H1 (cell line): ENCODE data around the gene SELENOO. TPM values are rescaled to one million over a fixed set of nuclear protein-coding genes. Genes with fewer than 3 reads are reported as not detected.

Experiments used
- BACH1 ChIP-seq: IDR thresholded peaks from 2 replicates; pipeline ENCODE4 v1.6.1; 2012; ENCODE audit warnings: low read length, improper control_type of control experiment
- BCL11A ChIP-seq, 2 experiments: IDR thresholded peaks; one replicate each; pipeline ENCODE4 v1.6.1; 2011; ENCODE audit warnings: low read depth in 2 of 2, low read length in 2 of 2, mild to moderate bottlenecking in 2 of 2
- BRCA1 ChIP-seq: IDR thresholded peaks from 2 replicates; pipeline ENCODE4 v1.6.1; 2012; ENCODE audit warnings: low read depth, low read length, improper control_type of control experiment
- CEBPB ChIP-seq: IDR thresholded peaks from 2 replicates; pipeline ENCODE4 v1.6.1; 2012; ENCODE audit warnings: low read depth, low read length
- CTBP2 ChIP-seq: IDR thresholded peaks from 2 replicates; pipeline ENCODE4 v1.7.0; 2011; ENCODE audit warnings: borderline replicate concordance, mild to moderate bottlenecking, moderate library complexity, mixed read lengths, low read length; ENCODE audit not compliant: insufficient read depth, insufficient read length
- HDAC2 ChIP-seq, 2 experiments: fragments of 300-600 bp in 1 of 2; sonication (generic) in 1 of 2; IDR thresholded peaks; 2 replicates each; pipeline ENCODE4 v1.6.1; 2011 to 2012; ENCODE audit warnings: low read depth in 2 of 2, low read length in 2 of 2, mild to moderate bottlenecking in 2 of 2, moderate library complexity in 2 of 2, borderline replicate concordance in 1 of 2, inconsistent platforms in 1 of 2
- NANOG ChIP-seq: IDR thresholded peaks from 2 replicates; pipeline ENCODE4 v1.6.1; 2011; ENCODE audit warnings: low read length, low read depth, mild to moderate bottlenecking, inconsistent platforms; ENCODE audit not compliant: insufficient read depth, poor library complexity, severe bottlenecking
- SIX5 ChIP-seq: IDR thresholded peaks from 2 replicates; pipeline ENCODE4 v1.6.1; 2011; ENCODE audit warnings: mild to moderate bottlenecking, low read depth, low read length
- TAF7 ChIP-seq: optimal IDR thresholded peaks from 2 replicates; pipeline ENCODE3; 2011; ENCODE audit warnings: low read depth, mild to moderate bottlenecking, inconsistent platforms, low read length, moderate library complexity, borderline replicate concordance
- TCF12 ChIP-seq: IDR thresholded peaks from 2 replicates; pipeline ENCODE4 v1.6.1; 2011; ENCODE audit warnings: low read depth, mild to moderate bottlenecking, low read length
- polyA plus RNA-seq, 7 experiments: library from polyadenylated mRNA; depleted of rRNA in 3 of 7; stranded (reverse) in 5 of 7; unstranded in 2 of 7; fragments of >200 nt in 5 of 7; fragments of 200-250 nt in 2 of 7; gene quantifications; 1 replicate in 5 of 7; 2 replicates in 1 of 7; 4 replicates in 1 of 7; pipeline versions ENCODE4 v1.2.1 to v1.2.3, GENCODE V29; 2011 to 2013; ENCODE audit warnings: missing spikeins in 2 of 7, mixed read lengths in 2 of 7
- total RNA-seq: library from RNA; stranded (reverse); fragmentation: NEBNext Ultra II Directional; extraction: Animal tissue kit (Norgen Biotek cat#: 25700); gene quantifications from 2 replicates; pipeline ENCODE4 v1.2.1, GENCODE V29; 2021
- TF ChIP-seq, protein P1 (sequence below): IDR thresholded peaks from 2 replicates; pipeline ENCODE4 v1.6.1; 2012; ENCODE audit warnings: low read length, inconsistent platforms

The SELENOO gene
- total and polyA plus RNA-seq, 2 of the 8 experiments (the other 6 are each of a cell fraction or from before 2014, with no cell fraction given) = 18.6 to 25.1 TPM

DNA sequence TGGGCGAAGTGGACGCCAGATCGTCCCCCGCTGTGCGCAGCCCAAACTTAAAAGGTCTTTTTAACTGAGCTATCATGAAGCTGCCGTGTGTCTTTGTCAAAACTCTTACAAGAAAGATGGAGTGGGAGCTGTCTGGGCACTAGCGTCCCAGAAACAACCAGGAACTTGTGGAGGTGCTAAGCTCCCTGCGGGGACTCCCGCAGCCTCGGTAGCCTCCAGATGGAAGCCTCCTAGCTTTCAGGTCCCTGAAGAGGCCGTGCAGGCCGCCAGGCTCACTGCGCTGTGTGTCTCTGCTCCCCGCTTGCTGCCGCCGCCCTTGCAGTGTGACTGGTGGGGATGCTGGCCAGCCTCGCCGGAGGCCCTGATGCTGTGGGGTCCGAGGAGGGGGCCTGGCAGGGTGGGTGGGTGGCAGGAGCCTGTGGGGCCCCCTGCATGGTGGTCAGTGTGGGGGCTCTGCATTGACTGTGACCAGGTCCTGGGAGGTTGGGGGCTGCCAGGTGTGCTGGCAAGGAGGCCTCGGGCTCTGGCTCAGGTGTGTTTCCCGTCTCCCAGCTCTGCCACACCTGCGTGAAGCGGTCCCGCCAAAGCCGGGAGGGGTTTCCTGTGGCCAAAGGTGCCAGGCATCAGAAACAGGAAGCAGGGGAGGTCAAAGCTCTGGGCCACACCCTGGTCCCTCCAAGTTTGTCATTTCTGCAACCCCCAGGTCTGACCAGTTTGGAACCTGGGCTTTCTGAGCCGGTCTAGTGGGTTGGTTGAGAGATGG lies 13.9 kb upstream of the SELENOO start (continued):
- TF ChIP-seq, protein P1, sequence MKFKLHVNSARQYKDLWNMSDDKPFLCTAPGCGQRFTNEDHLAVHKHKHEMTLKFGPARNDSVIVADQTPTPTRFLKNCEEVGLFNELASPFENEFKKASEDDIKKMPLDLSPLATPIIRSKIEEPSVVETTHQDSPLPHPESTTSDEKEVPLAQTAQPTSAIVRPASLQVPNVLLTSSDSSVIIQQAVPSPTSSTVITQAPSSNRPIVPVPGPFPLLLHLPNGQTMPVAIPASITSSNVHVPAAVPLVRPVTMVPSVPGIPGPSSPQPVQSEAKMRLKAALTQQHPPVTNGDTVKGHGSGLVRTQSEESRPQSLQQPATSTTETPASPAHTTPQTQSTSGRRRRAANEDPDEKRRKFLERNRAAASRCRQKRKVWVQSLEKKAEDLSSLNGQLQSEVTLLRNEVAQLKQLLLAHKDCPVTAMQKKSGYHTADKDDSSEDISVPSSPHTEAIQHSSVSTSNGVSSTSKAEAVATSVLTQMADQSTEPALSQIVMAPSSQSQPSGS = no peak
- no peak for TF ChIP-seq HDAC2 (IDR thresholded peaks at IDR 0.05; ENCODE audit: borderline replicate concordance in 1 of 2, low read depth in 2 of 2, low read length in 2 of 2)
- no peak for TF ChIP-seq TCF12
- no peak for TF ChIP-seq NANOG
- TF ChIP-seq BACH1 = no peak
- TF ChIP-seq BRCA1 = no peak
- TF ChIP-seq TAF7 = no peak
- TF ChIP-seq CEBPB = no peak
- TF ChIP-seq SIX5 = no peak
- no peak for TF ChIP-seq CTBP2
- no peak for TF ChIP-seq BCL11A (IDR thresholded peaks at IDR 0.05; ENCODE audit: low read depth in 2 of 2, low read length in 2 of 2)
